Measurements from ENCODE around the gene FAM3C.

FAM3C gene

DNA sequence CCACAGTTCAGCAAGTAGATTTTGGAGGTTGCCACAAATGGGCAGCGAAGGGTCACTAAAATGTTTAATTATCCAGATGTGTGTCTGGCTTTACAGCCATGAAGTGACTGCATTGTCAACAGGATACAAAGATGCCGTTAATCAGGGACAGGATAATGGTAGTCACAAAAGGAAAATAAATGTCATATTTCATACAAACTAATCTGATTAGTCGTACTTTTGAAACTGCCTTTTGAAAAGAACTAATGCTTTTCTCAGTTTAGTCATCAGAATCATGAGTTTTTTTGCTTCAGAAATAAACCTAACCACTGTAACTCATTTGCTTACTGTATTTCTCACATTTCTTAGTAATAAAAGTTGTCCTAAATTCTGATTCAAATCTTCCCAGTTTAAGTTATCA, 89.5 kb downstream of the FAM3C start:
- H2AFZ ChIP-seq (ENCODE audit: low read length) = no peak overlapping the region

GRCh38 chr7:121305109-121305508, 91.0 kb downstream of the FAM3C start:
- Histone ChIP-seq H3K4me1 (ENCODE audit: low read length) (no peaks in the 10 kb centered on the region), H3K9me3 (replicated peaks; ENCODE audit: insufficient read depth, low read length) (no peaks in the 10 kb centered on the region), H3F3A (ENCODE audit: insufficient read depth, low read length) (no peaks in the 10 kb centered on the region), H3K4me2 (ENCODE audit: low read depth, low read length) (no peak overlapping the region), H2AFZ (ENCODE audit: low read length) (no peak overlapping the region), H3K4me3 (ENCODE audit: low read length) (no peak overlapping the region), H4K20me1 (ENCODE audit: insufficient read depth, low read length) (no peaks in the 10 kb centered on the region), H3K36me3 (replicated peaks; ENCODE audit: insufficient read depth, low read length) (no peaks in the 10 kb centered on the region), H3K9ac (ENCODE audit: low read length) (no peak overlapping the region), H3K27ac (ENCODE audit: low read length) (no peak overlapping the region), H3K79me2 (ENCODE audit: low read length) (no peaks in the 10 kb centered on the region), H3K27me3 (replicated peaks; ENCODE audit: insufficient read depth, low read length) (no peaks in the 10 kb centered on the region), H3K9me2 (replicated peaks; ENCODE audit: insufficient read depth, low read length) (no peaks in the 10 kb centered on the region)
- no peak for TF ChIP-seq EZH2 (optimal IDR thresholded peaks at IDR 0.05; ENCODE audit: low read depth, low read length)
- no peak for TF ChIP-seq EZH2phosphoT487 (IDR thresholded peaks at IDR 0.05; ENCODE audit: low read length)
- no peak for TF ChIP-seq CTCF (IDR thresholded peaks at IDR 0.05; ENCODE audit: low read length)
- no peak for DNase-seq

More for the DNA sequence above, 89.5 kb downstream of the FAM3C start:
- DNase-seq = no peak
- Histone ChIP-seq H3K9me2 (replicated peaks; ENCODE audit: insufficient read depth, low read length) (no peaks in the 10 kb centered on the region), H3K79me2 (ENCODE audit: low read length) (no peaks in the 10 kb centered on the region), H3K9me3 (replicated peaks; ENCODE audit: insufficient read depth, low read length) (no peaks in the 10 kb centered on the region), H3K36me3 (replicated peaks; ENCODE audit: insufficient read depth, low read length) (no peaks in the 10 kb centered on the region), H3K4me1 (ENCODE audit: low read length) (no peaks in the 10 kb centered on the region), H3K4me2 (ENCODE audit: low read depth, low read length) (no peak overlapping the region), H3K4me3 (ENCODE audit: low read length) (no peak overlapping the region), H3F3A (ENCODE audit: insufficient read depth, low read length) (no peaks in the 10 kb centered on the region), H4K20me1 (ENCODE audit: insufficient read depth, low read length) (no peaks in the 10 kb centered on the region), H3K27me3 (replicated peaks; ENCODE audit: insufficient read depth, low read length) (no peaks in the 10 kb centered on the region), H3K9ac (ENCODE audit: low read length) (no peak overlapping the region), H3K27ac (ENCODE audit: low read length) (no peak overlapping the region)
- TF ChIP-seq CTCF (IDR thresholded peaks at IDR 0.05; ENCODE audit: low read length) (no peak), EZH2 (optimal IDR thresholded peaks at IDR 0.05; ENCODE audit: low read depth, low read length) (no peak), EZH2phosphoT487 (IDR thresholded peaks at IDR 0.05; ENCODE audit: low read length) (no peak)

DNA sequence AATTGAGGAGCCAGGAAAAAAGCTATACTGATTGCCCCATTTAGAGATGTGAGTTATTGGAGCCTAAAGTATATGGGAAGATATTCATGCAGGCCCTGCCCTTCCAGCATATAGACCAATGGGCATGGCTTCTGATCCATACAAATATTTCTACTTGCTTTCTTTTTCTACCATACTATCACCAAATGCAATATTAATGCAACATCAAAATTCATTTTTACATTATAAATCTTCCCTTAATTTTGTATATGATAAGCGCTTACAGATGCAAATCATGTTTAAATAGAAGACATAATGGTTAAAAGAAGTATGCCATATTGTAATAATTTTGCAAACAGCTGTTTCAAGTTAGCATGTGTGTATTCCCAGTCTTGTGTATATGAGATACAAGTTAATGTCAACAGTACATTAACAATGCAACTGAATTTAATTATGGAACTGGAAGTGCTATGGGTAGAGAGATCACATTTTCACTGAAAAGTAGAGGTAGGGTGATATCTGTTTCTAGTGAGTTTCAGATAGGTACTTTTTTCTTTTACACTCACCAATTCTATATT, 91.9 kb downstream of the FAM3C start:
- DNase-seq = no peak
- no peak for TF ChIP-seq CTCF (IDR thresholded peaks at IDR 0.05; ENCODE audit: low read length)
- TF ChIP-seq EZH2 (optimal IDR thresholded peaks at IDR 0.05; ENCODE audit: low read depth, low read length) = no peak
- TF ChIP-seq EZH2phosphoT487 (IDR thresholded peaks at IDR 0.05; ENCODE audit: low read length) = no peak
- Histone ChIP-seq H3K27me3 (replicated peaks; ENCODE audit: insufficient read depth, low read length) (no peaks in the 10 kb centered on the region), H3K4me2 (ENCODE audit: low read depth, low read length) (no peak overlapping the region), H4K20me1 (ENCODE audit: insufficient read depth, low read length) (no peaks in the 10 kb centered on the region), H3K4me1 (ENCODE audit: low read length) (no peaks in the 10 kb centered on the region), H2AFZ (ENCODE audit: low read length) (no peak overlapping the region), H3K9ac (ENCODE audit: low read length) (no peak overlapping the region), H3K27ac (ENCODE audit: low read length) (no peak overlapping the region), H3K9me2 (replicated peaks; ENCODE audit: insufficient read depth, low read length) (no peaks in the 10 kb centered on the region), H3F3A (ENCODE audit: insufficient read depth, low read length) (no peaks in the 10 kb centered on the region), H3K9me3 (replicated peaks; ENCODE audit: insufficient read depth, low read length) (no peaks in the 10 kb centered on the region), H3K36me3 (replicated peaks; ENCODE audit: insufficient read depth, low read length) (no peaks in the 10 kb centered on the region), H3K4me3 (ENCODE audit: low read length) (no peak overlapping the region), H3K79me2 (ENCODE audit: low read length) (no peaks in the 10 kb centered on the region)

Measured in MM.1S (cell line).